Measurements from ENCODE around the gene HHIPL1.

GRCh38 chr14:99619835-99620834, 24.8 kb upstream of the HHIPL1 start:
- TF ChIP-seq CTCF (IDR thresholded peaks at IDR 0.05; ENCODE audit: low read depth, low read length) (no peak), EZH2phosphoT487 (IDR thresholded peaks at IDR 0.05; ENCODE audit: low read depth) (no peak)

All from OCI-LY3 (cell line).